Right lobe of liver (tissue), 6 donors: Measurements from ENCODE around the gene KCNK5. TPM values are rescaled to one million over a fixed set of nuclear protein-coding genes. Genes with fewer than 3 reads are reported as not detected.

Experiments
- ATAC-seq, 4 donors: fragments of 200-7000 bp; cut with Tn5 transposase; one replicate each; pipeline ENCODE4 v1.9.1; 2020; ENCODE audit warnings: mild to moderate bottlenecking in 4 of 4, moderate library complexity in 4 of 4
- DNase-seq, 3 donors: peaks; one replicate each; pipeline ENCODE4 v3.0.0-alpha.2; 2020
- H3K27ac ChIP-seq, 3 donors: fragments of 200-600 bp; one replicate each; pipeline ENCODE4 v1.8.0; 2022
- H3K27me3 ChIP-seq, 2 donors: fragments of 200-600 bp; one replicate each; pipeline ENCODE4 v1.8.0; 2022
- H3K36me3 ChIP-seq, 4 donors: fragments of 200-600 bp; sonication (generic) in 1 of 4; one replicate each; pipeline versions ENCODE4 v1.5.1 to v1.8.0; 2017 to 2022; ENCODE audit warnings: control low read depth in 1 of 4
- H3K4me1 ChIP-seq, 4 donors: fragments of 200-600 bp; sonication (generic) in 1 of 4; one replicate each; pipeline versions ENCODE4 v1.5.1 to v1.8.0; 2017 to 2022; ENCODE audit warnings: control low read depth in 1 of 4
- H3K4me3 ChIP-seq, 3 donors: fragments of 200-600 bp; one replicate each; pipeline ENCODE4 v1.8.0; 2022
- H3K9me3 ChIP-seq, 4 donors: fragments of 200-600 bp; sonication (generic) in 1 of 4; one replicate each; pipeline versions ENCODE4 v1.5.1 to v1.8.0; 2017 to 2022; ENCODE audit warnings: control low read depth in 1 of 4
- CTCF ChIP-seq, 4 donors: fragments of 200-600 bp in 3 of 4; fragments of 450-650 bp in 1 of 4; IDR thresholded peaks; one replicate each; pipeline versions ENCODE4 v1.5.1 to v1.8.0; 2016 to 2022; ENCODE audit warnings: antibody characterized with exemption in 4 of 4, mild to moderate bottlenecking in 2 of 4
- POLR2A ChIP-seq: fragments of 450-650 bp; IDR thresholded peaks from one replicate; pipeline ENCODE4 v1.6.1; 2017; ENCODE audit warnings: antibody characterized with exemption, mild to moderate bottlenecking
- WGBS: methylation state at CpG from one replicate; pipeline ENCODE4 v1.1.6; 2018; ENCODE audit warnings: low coverage, low lambda C conversion rate; ENCODE audit not compliant: insufficient coverage; ENCODE audit errors: missing lambda C conversion rate; 5-methylcytosine and 5-hydroxymethylcytosine counted together
- intact Hi-C, 2 donors: fragments of 100-400 bp; cut with DNase I; formaldehyde crosslinking; loops; one replicate each; pipeline versions ENCODE4 v1.11.2 to v1.14.1; 2022
- total RNA-seq, 6 experiments: library from RNA; depleted of rRNA in 2 of 6; stranded (reverse); fragments of >200 nt in 2 of 6; fragmentation: NEBNext Ultra II Directional in 3 of 6; extraction: Animal tissue kit (Norgen Biotek cat#: 25700) in 3 of 6; gene quantifications; one replicate each; pipeline versions ENCODE4 v1.1.0 to v1.2.4, GENCODE V29; 2016 to 2023
- donor health status: DM: no; HTN: yes; CAD: no.
- donor health status: DM: no; HTN: no; CAD: no.
- donor health status: DM: no; HTN: no; CAD: no.
- donor health status: DM: no; HTN: yes; CAD: no.
- donor health status: DM: no; HTN: yes; CAD: no.

KCNK5 gene
- total RNA-seq, 6 experiments from 2014 or later = 3.2 to 54.3 (median 6.7) TPM

GRCh38 chr6:39166189-39166911 is 62.9 kb downstream of the KCNK5 start:
- H3K4me1 ChIP-seq = no peaks in the 10 kb centered on the region
- peak; percentile 88 to 97 (median 94) for ATAC-seq
- TF ChIP-seq POLR2A = no peak
- peak; percentile 86 to 97 (median 90) for TF ChIP-seq CTCF (IDR thresholded peaks at IDR 0.05)
- DNase-seq = peak; percentile 85 to 87 (median 86)
- no peaks in the 10 kb centered on the region for H3K9me3 ChIP-seq
- no peaks in the 10 kb centered on the region for H3K36me3 ChIP-seq
- H3K27me3 ChIP-seq = no peaks in the 10 kb centered on the region
- intact Hi-C loops = loop anchor here (2.0 to 5.0 kb wide), 2 partner anchors 136 to 141 kb away; no protein-coding TSS in a partner anchor
- no peak overlapping the region for H3K4me3 ChIP-seq
- 33% methylated on average over 3 of the region's 20 CpGs for WGBS
- H3K27ac ChIP-seq = no peak overlapping the region

- 60% methylated on average over 1 of the region's 3 CpGs for WGBS
- no peak overlapping the region for H3K4me3 ChIP-seq
- H3K27ac ChIP-seq = no peak overlapping the region
Observed at GRCh38 chr6:39157511-39157910, 71.8 kb downstream of the KCNK5 start.

GRCh38 chr6:39156801-39157200 is 72.5 kb downstream of the KCNK5 start:
- no peak for DNase-seq
- 73% methylated on average over 3 of the region's 3 CpGs for WGBS
- Histone ChIP-seq H3K27me3 (no peaks in the 10 kb centered on the region), H3K36me3 (no peaks in the 10 kb centered on the region), H3K4me1 (no peaks in the 10 kb centered on the region), H3K9me3 (no peaks in the 10 kb centered on the region), H3K27ac (no peak overlapping the region), H3K4me3 (no peak overlapping the region)
- intact Hi-C loops = no loop called here
- TF ChIP-seq POLR2A = no peak
- TF ChIP-seq CTCF (IDR thresholded peaks at IDR 0.05) = no peak
- ATAC-seq = no peak

More at GRCh38 chr6:39157511-39157910, 71.8 kb downstream of the KCNK5 start:
- H3K9me3 ChIP-seq = no peaks in the 10 kb centered on the region
- intact Hi-C loops = no loop called here
- no peaks in the 10 kb centered on the region for H3K36me3 ChIP-seq
- no peaks in the 10 kb centered on the region for H3K4me1 ChIP-seq
- H3K27me3 ChIP-seq = no peaks in the 10 kb centered on the region
- TF ChIP-seq CTCF (IDR thresholded peaks at IDR 0.05) (no peak), POLR2A (no peak)
- no peak for ATAC-seq
- no peak for DNase-seq

DNA sequence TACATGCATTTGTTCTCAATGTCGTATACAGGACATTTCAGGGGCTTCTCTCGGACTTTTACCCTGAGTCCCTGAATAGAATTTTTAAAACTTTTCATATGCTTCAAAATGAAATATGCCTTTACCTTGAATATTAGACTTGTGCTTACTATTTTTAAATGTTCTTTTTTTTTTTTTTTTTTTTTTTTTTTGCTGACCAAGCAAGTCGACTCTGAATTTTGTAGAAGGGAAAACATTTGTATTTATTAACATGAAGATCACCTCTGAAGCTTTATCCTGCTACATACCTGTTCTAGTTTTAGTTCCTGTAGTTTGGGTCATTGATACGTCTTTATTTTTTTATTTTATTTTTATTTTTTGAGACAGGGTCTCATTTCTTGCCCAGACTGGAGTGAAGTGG is 74.6 kb downstream of the KCNK5 start:
- intact Hi-C loops = no loop called here
- H3K27me3 ChIP-seq = no peaks in the 10 kb centered on the region
- H3K9me3 ChIP-seq = no peaks in the 10 kb centered on the region
- no peak overlapping the region for H3K27ac ChIP-seq
- H3K36me3 ChIP-seq = no peaks in the 10 kb centered on the region
- no peak overlapping the region for H3K4me3 ChIP-seq
- no peaks in the 10 kb centered on the region for H3K4me1 ChIP-seq
- 67% methylated on average over 4 of the region's 4 CpGs for WGBS
- DNase-seq (no peak), ATAC-seq (no peak)
- TF ChIP-seq POLR2A (no peak), CTCF (IDR thresholded peaks at IDR 0.05) (no peak)
